Measurements from ENCODE around the gene PTPN11. TPM values are rescaled to one million over a fixed set of nuclear protein-coding genes. Genes with fewer than 3 reads are reported as not detected.
"Not testable (repeated sequence)": the region's sequence is repeated elsewhere in the genome, so short reads cannot be mapped to it uniquely, and the experiment has no call there.

The PTPN11 gene
- polyA plus RNA-seq, 2 of the 4 experiments (the other 2 are of a cell fraction), result 78.6 to 194 TPM

DNA sequence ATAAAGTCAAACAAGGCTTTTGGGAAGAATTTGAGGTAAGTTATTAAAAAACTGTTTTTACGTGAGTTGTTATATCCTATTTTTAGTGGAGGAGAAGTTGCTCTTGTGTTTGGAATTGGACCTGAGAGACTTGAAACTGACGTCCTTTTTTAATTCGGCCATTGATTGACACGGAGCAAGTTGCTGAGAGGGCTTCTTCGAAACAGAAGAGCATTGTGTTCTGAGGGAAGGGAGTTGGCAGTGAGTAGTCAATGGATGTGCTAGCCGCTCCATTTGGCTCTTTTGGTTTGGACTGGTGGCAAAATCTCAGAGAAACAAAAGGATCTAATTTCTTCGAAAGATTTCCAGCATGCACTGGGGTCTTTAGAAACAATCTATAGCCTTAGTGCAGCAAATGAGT lies 37.3 kb downstream of the PTPN11 start:
- TF ChIP-seq NR3C1 (IDR thresholded peaks at IDR 0.05) (no peak), E2F6 (IDR thresholded peaks at IDR 0.05; ENCODE audit: borderline replicate concordance, low read depth) (no peak), BHLHE40 (IDR thresholded peaks at IDR 0.05; ENCODE audit: low read depth, low read length) (no peak), ESRRA (IDR thresholded peaks at IDR 0.05; ENCODE audit: borderline replicate concordance, low read length) (no peak), RARB (CRISPR knock-in tag; IDR thresholded peaks at IDR 0.05) (no peak), POLR2A (IDR thresholded peaks at IDR 0.05; ENCODE audit: low read length) (no peak), EHMT2 (IDR thresholded peaks at IDR 0.05; ENCODE audit: low read depth) (no peak), CHD2 (IDR thresholded peaks at IDR 0.05; ENCODE audit: low read length, partially characterized antibody) (no peak), EP300 (IDR thresholded peaks at IDR 0.05) (no peak), TFCP2L1 (CRISPR knock-in tag; IDR thresholded peaks at IDR 0.05) (no peak), SMC3 (IDR thresholded peaks at IDR 0.05) (no peak), HOXA7 (CRISPR knock-in tag; IDR thresholded peaks at IDR 0.05) (no peak), MAZ (IDR thresholded peaks at IDR 0.05; ENCODE audit: borderline replicate concordance, low read depth, low read length) (no peak), RFX5 (IDR thresholded peaks at IDR 0.05) (no peak), EHF (CRISPR knock-in tag; IDR thresholded peaks at IDR 0.05) (no peak)
- TF ChIP-seq, protein P1, sequence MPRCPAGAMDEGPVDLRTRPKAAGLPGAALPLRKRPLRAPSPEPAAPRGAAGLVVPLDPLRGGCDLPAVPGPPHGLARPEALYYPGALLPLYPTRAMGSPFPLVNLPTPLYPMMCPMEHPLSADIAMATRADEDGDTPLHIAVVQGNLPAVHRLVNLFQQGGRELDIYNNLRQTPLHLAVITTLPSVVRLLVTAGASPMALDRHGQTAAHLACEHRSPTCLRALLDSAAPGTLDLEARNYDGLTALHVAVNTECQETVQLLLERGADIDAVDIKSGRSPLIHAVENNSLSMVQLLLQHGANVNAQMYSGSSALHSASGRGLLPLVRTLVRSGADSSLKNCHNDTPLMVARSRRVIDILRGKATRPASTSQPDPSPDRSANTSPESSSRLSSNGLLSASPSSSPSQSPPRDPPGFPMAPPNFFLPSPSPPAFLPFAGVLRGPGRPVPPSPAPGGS (IDR thresholded peaks at IDR 0.05), result no peak
- TF ChIP-seq, protein P2, sequence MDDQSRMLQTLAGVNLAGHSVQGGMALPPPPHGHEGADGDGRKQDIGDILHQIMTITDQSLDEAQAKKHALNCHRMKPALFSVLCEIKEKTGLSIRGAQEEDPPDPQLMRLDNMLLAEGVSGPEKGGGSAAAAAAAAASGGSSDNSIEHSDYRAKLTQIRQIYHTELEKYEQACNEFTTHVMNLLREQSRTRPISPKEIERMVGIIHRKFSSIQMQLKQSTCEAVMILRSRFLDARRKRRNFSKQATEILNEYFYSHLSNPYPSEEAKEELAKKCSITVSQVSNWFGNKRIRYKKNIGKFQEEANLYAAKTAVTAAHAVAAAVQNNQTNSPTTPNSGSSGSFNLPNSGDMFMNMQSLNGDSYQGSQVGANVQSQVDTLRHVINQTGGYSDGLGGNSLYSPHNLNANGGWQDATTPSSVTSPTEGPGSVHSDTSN (IDR thresholded peaks at IDR 0.05), result no peak
- TF ChIP-seq, protein P3, sequence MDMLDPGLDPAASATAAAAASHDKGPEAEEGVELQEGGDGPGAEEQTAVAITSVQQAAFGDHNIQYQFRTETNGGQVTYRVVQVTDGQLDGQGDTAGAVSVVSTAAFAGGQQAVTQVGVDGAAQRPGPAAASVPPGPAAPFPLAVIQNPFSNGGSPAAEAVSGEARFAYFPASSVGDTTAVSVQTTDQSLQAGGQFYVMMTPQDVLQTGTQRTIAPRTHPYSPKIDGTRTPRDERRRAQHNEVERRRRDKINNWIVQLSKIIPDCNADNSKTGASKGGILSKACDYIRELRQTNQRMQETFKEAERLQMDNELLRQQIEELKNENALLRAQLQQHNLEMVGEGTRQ (IDR thresholded peaks at IDR 0.05), result no peak
- H3K4me1 ChIP-seq, result no peaks in the 10 kb centered on the region
- WGBS (ENCODE audit: missing lambda C conversion rate), result 94% methylated on average over 7 of the region's 7 CpGs
- no peak for ATAC-seq
- H3K9me3 ChIP-seq, result no peaks in the 10 kb centered on the region
- no peak for FAIRE-seq
- H3K4me3 ChIP-seq, result no peak overlapping the region
- ChIA-PET CTCF (interaction anchor here (1.0 kb wide), 1 partner anchor 17 kb away, joined by 3 read pairs; no protein-coding TSS in a partner anchor), POLR2A (no interaction called here)
- no peak overlapping the region for H3K27ac ChIP-seq
- DNase-seq (ENCODE audit: low read depth in 1 of 2, low spot score in 1 of 2), result no peak
- H3K4me2 ChIP-seq, result no peak overlapping the region

GRCh38 chr12:112457142-112457541 lies 38.4 kb downstream of the PTPN11 start:
- H3K9me3 ChIP-seq; FAIRE-seq; H3K4me3 ChIP-seq; H3K27ac ChIP-seq; POLR2A ChIA-PET; DNase-seq (ENCODE audit: low read depth in 1 of 2, low spot score in 1 of 2); CTCF ChIA-PET; H3K4me1 ChIP-seq; ATAC-seq; H3K4me2 ChIP-seq: not testable (repeated sequence)
- 86% methylated on average over 1 of the region's 1 CpG for WGBS (ENCODE audit: missing lambda C conversion rate)

- 94% methylated on average over 4 of the region's 4 CpGs for WGBS (ENCODE audit: missing lambda C conversion rate)
- FAIRE-seq, result no peak
- POLR2A ChIA-PET, result no interaction called here
Observed at GRCh38 chr12:112458330-112458729, 39.6 kb downstream of the PTPN11 start.

More at GRCh38 chr12:112458330-112458729, 39.6 kb downstream of the PTPN11 start:
- Histone ChIP-seq H3K4me2 (no peak overlapping the region), H3K4me3 (no peak overlapping the region), H3K4me1 (no peaks in the 10 kb centered on the region), H3K9me3 (no peaks in the 10 kb centered on the region), H3K27ac (no peak overlapping the region)
- no peak for ATAC-seq
- DNase-seq (ENCODE audit: low read depth in 1 of 2, low spot score in 1 of 2), result no peak
- TF ChIP-seq ELK1 (IDR thresholded peaks at IDR 0.05; ENCODE audit: low read depth, low read length) (no peak), ZSCAN20 (CRISPR knock-in tag; IDR thresholded peaks at IDR 0.05) (no peak)
- CTCF ChIA-PET, result interaction anchor here (0.7 kb wide), 1 partner anchor 443 kb away, joined by 3 read pairs; no protein-coding TSS in a partner anchor
